Mucosa of descending colon (tissue), 3 donors: ENCODE data around the gene PRG3. TPM values are rescaled to one million over a fixed set of nuclear protein-coding genes. Genes with fewer than 3 reads are reported as not detected.
A peak's percentile ranks its signal among the peaks of the same experiment; 100 is the strongest.

Experiments used
- ATAC-seq: fragments of 200-7000 bp; cut with Tn5 transposase; one replicate; pipeline ENCODE4 v1.9.1; 2020; ENCODE audit warnings: mild to moderate bottlenecking, moderate library complexity
- DNase-seq, 3 donors: peaks; one replicate each; pipeline ENCODE4 v3.0.0-alpha.2; 2020
- H3K36me3 ChIP-seq: fragments of 200-600 bp; one replicate; pipeline ENCODE4 v1.8.0; 2021; ENCODE audit warnings: low read depth, mild to moderate bottlenecking
- H3K4me1 ChIP-seq: fragments of 200-600 bp; one replicate; pipeline ENCODE4 v1.8.0; 2021; ENCODE audit warnings: low read depth, mild to moderate bottlenecking
- H3K4me3 ChIP-seq: fragments of 200-600 bp; one replicate; pipeline ENCODE4 v1.8.0; 2021; ENCODE audit warnings: mild to moderate bottlenecking
- H3K9me3 ChIP-seq: fragments of 200-600 bp; one replicate; pipeline ENCODE4 v1.8.0; 2021; ENCODE audit warnings: mild to moderate bottlenecking
- CTCF ChIP-seq: fragments of 200-600 bp; IDR thresholded peaks from one replicate; pipeline ENCODE4 v1.8.0; 2022; ENCODE audit warnings: antibody characterized with exemption, mild to moderate bottlenecking
- intact Hi-C, 2 donors: fragments of 100-400 bp; cut with DNase I in 1 of 2; cut with micrococcal nuclease in 1 of 2; formaldehyde crosslinking; loops; one replicate each; pipeline versions ENCODE4 v1.11.0 to v1.11.1; 2022; cut with DNase I, micrococcal nuclease
- total RNA-seq, 3 donors: library from RNA; stranded (reverse); fragmentation: NEBNext Ultra II Directional in 2 of 3; extraction: Animal tissue kit (Norgen Biotek cat#: 25700) in 2 of 3; gene quantifications; one replicate each; pipeline versions ENCODE4 v1.2.1 to v1.2.4, GENCODE V29; 2021 to 2023
- donor health status: DM: no; HTN: no; CAD: no; lungs with moderate emphysema.
- donor health status: DM: no; HTN: no; CAD: no.
- donor health status: DM: no; HTN: yes; CAD: no.

The PRG3 gene
- total RNA-seq, 3 donors from 2014 or later, result not detected

DNA sequence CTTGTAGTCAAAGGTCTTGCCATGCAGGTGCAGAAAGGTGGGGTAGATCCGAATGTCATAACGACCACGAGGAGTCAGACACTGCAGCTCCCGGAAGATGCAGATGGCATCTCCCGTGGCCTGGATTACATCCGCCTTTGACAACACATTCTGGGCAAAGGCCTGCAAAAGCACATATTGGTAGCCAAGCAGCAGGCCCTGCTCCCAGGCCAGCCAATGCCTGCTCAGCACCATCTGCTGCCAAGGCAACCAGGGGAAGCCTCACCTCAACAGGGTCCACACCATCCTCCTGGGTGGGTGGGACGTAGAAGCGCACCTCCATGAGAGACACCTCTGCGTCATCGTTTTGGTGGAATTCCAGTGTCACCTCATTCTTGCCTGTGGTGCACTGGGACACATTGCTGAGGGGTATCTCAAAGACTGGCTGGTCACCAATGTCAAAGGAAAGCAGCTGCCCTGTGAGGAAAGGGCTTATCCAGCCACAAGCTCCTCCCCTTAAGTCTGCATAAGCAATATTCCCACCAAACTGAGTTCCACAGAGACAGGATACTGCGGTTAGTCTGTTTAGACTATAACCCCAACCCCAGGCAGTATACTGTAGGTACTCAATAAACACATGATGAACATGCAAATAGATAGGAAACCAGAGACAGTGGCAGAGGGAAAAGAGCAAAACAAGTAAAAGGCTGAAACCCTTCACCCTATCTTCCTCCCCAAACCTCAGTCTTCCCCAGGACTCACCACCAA, 48.1 kb downstream of the PRG3 start:
- Histone ChIP-seq H3K9me3 (no peaks in the 10 kb centered on the region), H3K36me3 (peaks cover 5% of the 10 kb centered on the region), H3K4me3 (no peak overlapping the region), H3K4me1 (peaks cover 11% of the 10 kb centered on the region)
- ATAC-seq (no peak), DNase-seq (peak in 1 of 3 donors; percentile 34)
- intact Hi-C loops, result no loop called here
- TF ChIP-seq CTCF, result no peak

- ATAC-seq, result no peak
- H3K4me1 ChIP-seq, result peaks cover 12% of the 10 kb centered on the region
- no peak overlapping the region for H3K4me3 ChIP-seq
- H3K9me3 ChIP-seq, result no peaks in the 10 kb centered on the region
- intact Hi-C loops, result no loop called here
- H3K36me3 ChIP-seq, result peaks cover 5% of the 10 kb centered on the region
- no peak for DNase-seq
- TF ChIP-seq CTCF, result no peak
Measured at GRCh38 chr11:57331720-57332119, 49.2 kb downstream of the PRG3 start.

- Histone ChIP-seq H3K9me3 (no peaks in the 10 kb centered on the region), H3K4me3 (no peak overlapping the region), H3K36me3 (peaks cover 7% of the 10 kb centered on the region), H3K4me1 (peaks cover 22% of the 10 kb centered on the region)
- intact Hi-C loops, result no loop called here
- ATAC-seq, result no peak
- DNase-seq, result no peak
- no peak for TF ChIP-seq CTCF
Measured at GRCh38 chr11:57330029-57330428, 50.9 kb downstream of the PRG3 start.

DNA sequence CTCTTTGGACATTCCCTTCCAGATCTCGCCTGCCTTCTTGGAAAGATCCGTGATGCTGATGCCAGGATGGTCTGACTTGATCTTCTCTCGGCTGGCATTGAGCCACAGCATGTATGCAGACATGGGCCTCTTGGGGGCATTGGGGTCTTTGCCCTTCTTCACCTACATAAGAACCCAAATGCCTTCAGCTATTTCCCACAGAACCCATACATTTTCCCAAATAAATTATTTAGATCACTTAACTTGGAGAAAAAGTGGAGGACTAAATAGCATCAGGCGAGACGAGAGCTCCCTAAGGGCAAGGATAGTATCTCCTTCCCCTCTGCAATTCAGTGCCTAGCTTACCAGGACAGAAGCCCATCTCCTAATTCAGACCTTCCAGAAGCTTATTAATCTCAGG, 53.2 kb downstream of the PRG3 start:
- intact Hi-C loops, result no loop called here
- H3K36me3 ChIP-seq, result peaks cover 10% of the 10 kb centered on the region
- no peak overlapping the region for H3K4me3 ChIP-seq
- ATAC-seq (no peak), DNase-seq (no peak)
- no peaks in the 10 kb centered on the region for H3K9me3 ChIP-seq
- H3K4me1 ChIP-seq, result peaks cover 24% of the 10 kb centered on the region
- no peak for TF ChIP-seq CTCF

Other genes starting within 250 kb of the PRG3 start
- 1 to 10 TPM in 1 of 3 donors, under 1 TPM in 1, not detected in 1; 0.19 to 1.4 TPM for gene LRRC55, start 199.2 kb downstream of the PRG3 start, total RNA-seq
- 1 to 10 TPM; 2.4 to 5.7 (median 2.8) TPM for gene APLNR, start 143.9 kb downstream of the PRG3 start, total RNA-seq
- gene TNKS1BP1, start 56.2 kb downstream of the PRG3 start, total RNA-seq, result 100 to 1,000 TPM in 1 of 3 donors, 10 to 100 TPM in 2; 90.0 to 149 (median 94.3) TPM
- 10 to 100 TPM; 59.5 to 79.3 (median 65.8) TPM for gene SSRP1, start 45.3 kb downstream of the PRG3 start, total RNA-seq
- not detected for gene P2RX3, start 42.8 kb downstream of the PRG3 start, total RNA-seq
- gene PRG2, start 9.5 kb upstream of the PRG3 start, total RNA-seq, result under 1 TPM in 1 of 3 donors, not detected in 2; 0.24 TPM
- 10 to 100 TPM in 2 of 3 donors, 1 to 10 TPM in 1; 6.3 to 24.4 (median 16.9) TPM for gene SLC43A3, start 46.0 kb upstream of the PRG3 start, total RNA-seq
- under 1 TPM; 0.38 to 0.73 (median 0.48) TPM for gene RTN4RL2, start 79.4 kb upstream of the PRG3 start, total RNA-seq
- gene SLC43A1, start 134.6 kb upstream of the PRG3 start, total RNA-seq, result 10 to 100 TPM in 1 of 3 donors, 1 to 10 TPM in 2; 8.3 to 22.6 (median 9.9) TPM
- gene TIMM10, start 149.6 kb upstream of the PRG3 start, total RNA-seq, result 10 to 100 TPM; 25.5 to 50.1 (median 49.9) TPM
- gene SMTNL1, start 156.4 kb upstream of the PRG3 start, total RNA-seq, result not detected
- gene UBE2L6, start 186.5 kb upstream of the PRG3 start, total RNA-seq, result 10 to 100 TPM; 26.1 to 57.3 (median 53.9) TPM
- gene SERPING1, start 216.5 kb upstream of the PRG3 start, total RNA-seq, result 100 to 1,000 TPM in 2 of 3 donors, 10 to 100 TPM in 1; 31.0 to 224 (median 112) TPM